A549 (cell line): ENCODE measurements around the gene IGFBP3.

Source experiments
- BCL3 ChIP-seq: fragments of >200 bp; sonication (Bioruptor Twin); formaldehyde crosslinking; IDR thresholded peaks from 3 replicates; pipeline ENCODE4 v1.6.1; 2016
- CBX2 ChIP-seq: fragments of 200-600 bp; sonication (generic); IDR thresholded peaks from 2 replicates; pipeline ENCODE4 v1.6.1; 2016; ENCODE audit warnings: low read depth, mild to moderate bottlenecking, borderline replicate concordance
- JUN ChIP-seq, 2 experiments: fragments of >200 bp; sonication (Bioruptor Twin); formaldehyde crosslinking; IDR thresholded peaks; 2 replicates in 1 of 2; 3 replicates in 1 of 2; pipeline ENCODE4 v1.6.1; 2016 to 2017
- MAFK ChIP-seq: fragments of 450-650 bp; IDR thresholded peaks from 2 replicates; pipeline ENCODE4 v1.6.1; 2014; ENCODE audit not compliant: partially characterized antibody
- MYC ChIP-seq: IDR thresholded peaks from 2 replicates; pipeline ENCODE4 v1.6.1; 2012; ENCODE audit warnings: mild to moderate bottlenecking, inconsistent platforms, low read length, improper control_type of control experiment, borderline replicate concordance
- PHF8 ChIP-seq: fragments of 200-600 bp; sonication (generic); IDR thresholded peaks from 2 replicates; pipeline ENCODE4 v1.6.1; 2016; ENCODE audit warnings: low read depth, mild to moderate bottlenecking, antibody characterized with exemption, moderate library complexity, borderline replicate concordance
- POLR2A ChIP-seq: IDR thresholded peaks from 2 replicates; pipeline ENCODE4 v1.6.1; 2012; ENCODE audit warnings: mild to moderate bottlenecking, low read length
- RAD21 ChIP-seq, 2 experiments: fragments of >200 bp in 1 of 2; sonication (Bioruptor Twin) in 1 of 2; formaldehyde crosslinking in 1 of 2; IDR thresholded peaks in 1 of 2; conservative IDR thresholded peaks in 1 of 2; 2 replicates in 1 of 2; 3 replicates in 1 of 2; pipeline ENCODE4 v1.6.1; 2012 to 2018; ENCODE audit warnings: inconsistent platforms in 1 of 2
- ZFP36 ChIP-seq: fragments of 450-650 bp; IDR thresholded peaks from 2 replicates; pipeline ENCODE4 v1.6.1; 2014; ENCODE audit warnings: borderline replicate concordance; ENCODE audit not compliant: partially characterized antibody
- TF ChIP-seq, protein P1 (sequence below): fragments of >200 bp; sonication (Bioruptor Twin); formaldehyde crosslinking; IDR thresholded peaks from 3 replicates; pipeline ENCODE4 v1.5.1; 2016
- TF ChIP-seq, protein P2 (sequence below): fragments of 200-600 bp; sonication (generic); IDR thresholded peaks from 2 replicates; pipeline ENCODE4 v1.6.1; 2016; ENCODE audit warnings: antibody characterized with exemption, mild to moderate bottlenecking, moderate library complexity
- TF ChIP-seq, protein P3 (sequence below): fragments of 250-450 bp; sonication (Bioruptor Pico); IDR thresholded peaks from 2 replicates; pipeline ENCODE4 v1.5.0; 2021; ENCODE audit warnings: mild to moderate bottlenecking, moderate library complexity, borderline replicate concordance

DNA sequence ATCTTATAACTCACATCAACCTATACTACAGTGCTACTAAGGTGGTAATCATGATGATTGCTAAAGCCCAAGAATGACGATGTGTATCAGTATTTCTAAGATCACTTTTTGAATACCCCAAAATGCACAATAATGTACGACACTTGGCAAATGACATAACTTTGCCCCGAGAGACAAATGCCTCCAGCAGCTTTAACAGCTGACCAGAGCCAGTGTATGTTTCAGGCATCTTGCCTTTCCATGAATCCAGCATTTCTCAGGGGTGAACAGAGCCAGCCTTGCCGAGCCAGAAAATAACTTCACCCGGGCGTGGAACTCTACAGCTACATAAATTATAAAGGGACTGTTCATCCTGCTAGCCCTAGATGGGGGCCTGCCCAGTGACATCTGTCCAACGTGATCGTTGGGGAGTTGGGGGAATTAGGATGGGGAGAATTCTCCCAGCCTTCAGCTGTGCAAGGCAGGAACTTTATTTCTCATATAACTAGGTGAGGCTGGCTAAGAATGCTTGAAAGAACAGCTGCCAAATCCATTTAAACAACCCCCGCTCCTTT is 1.8 kb downstream of the IGFBP3 start:
- TF ChIP-seq, protein P1, sequence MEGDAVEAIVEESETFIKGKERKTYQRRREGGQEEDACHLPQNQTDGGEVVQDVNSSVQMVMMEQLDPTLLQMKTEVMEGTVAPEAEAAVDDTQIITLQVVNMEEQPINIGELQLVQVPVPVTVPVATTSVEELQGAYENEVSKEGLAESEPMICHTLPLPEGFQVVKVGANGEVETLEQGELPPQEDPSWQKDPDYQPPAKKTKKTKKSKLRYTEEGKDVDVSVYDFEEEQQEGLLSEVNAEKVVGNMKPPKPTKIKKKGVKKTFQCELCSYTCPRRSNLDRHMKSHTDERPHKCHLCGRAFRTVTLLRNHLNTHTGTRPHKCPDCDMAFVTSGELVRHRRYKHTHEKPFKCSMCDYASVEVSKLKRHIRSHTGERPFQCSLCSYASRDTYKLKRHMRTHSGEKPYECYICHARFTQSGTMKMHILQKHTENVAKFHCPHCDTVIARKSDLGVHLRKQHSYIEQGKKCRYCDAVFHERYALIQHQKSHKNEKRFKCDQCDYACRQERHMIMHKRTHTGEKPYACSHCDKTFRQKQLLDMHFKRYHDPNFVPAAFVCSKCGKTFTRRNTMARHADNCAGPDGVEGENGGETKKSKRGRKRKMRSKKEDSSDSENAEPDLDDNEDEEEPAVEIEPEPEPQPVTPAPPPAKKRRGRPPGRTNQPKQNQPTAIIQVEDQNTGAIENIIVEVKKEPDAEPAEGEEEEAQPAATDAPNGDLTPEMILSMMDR, result no peak
- TF ChIP-seq CBX2, result no peak
- no peak for TF ChIP-seq MYC
- no peak for TF ChIP-seq BCL3
- TF ChIP-seq POLR2A, result no peak
- TF ChIP-seq, protein P2, sequence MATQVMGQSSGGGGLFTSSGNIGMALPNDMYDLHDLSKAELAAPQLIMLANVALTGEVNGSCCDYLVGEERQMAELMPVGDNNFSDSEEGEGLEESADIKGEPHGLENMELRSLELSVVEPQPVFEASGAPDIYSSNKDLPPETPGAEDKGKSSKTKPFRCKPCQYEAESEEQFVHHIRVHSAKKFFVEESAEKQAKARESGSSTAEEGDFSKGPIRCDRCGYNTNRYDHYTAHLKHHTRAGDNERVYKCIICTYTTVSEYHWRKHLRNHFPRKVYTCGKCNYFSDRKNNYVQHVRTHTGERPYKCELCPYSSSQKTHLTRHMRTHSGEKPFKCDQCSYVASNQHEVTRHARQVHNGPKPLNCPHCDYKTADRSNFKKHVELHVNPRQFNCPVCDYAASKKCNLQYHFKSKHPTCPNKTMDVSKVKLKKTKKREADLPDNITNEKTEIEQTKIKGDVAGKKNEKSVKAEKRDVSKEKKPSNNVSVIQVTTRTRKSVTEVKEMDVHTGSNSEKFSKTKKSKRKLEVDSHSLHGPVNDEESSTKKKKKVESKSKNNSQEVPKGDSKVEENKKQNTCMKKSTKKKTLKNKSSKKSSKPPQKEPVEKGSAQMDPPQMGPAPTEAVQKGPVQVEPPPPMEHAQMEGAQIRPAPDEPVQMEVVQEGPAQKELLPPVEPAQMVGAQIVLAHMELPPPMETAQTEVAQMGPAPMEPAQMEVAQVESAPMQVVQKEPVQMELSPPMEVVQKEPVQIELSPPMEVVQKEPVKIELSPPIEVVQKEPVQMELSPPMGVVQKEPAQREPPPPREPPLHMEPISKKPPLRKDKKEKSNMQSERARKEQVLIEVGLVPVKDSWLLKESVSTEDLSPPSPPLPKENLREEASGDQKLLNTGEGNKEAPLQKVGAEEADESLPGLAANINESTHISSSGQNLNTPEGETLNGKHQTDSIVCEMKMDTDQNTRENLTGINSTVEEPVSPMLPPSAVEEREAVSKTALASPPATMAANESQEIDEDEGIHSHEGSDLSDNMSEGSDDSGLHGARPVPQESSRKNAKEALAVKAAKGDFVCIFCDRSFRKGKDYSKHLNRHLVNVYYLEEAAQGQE, result no peak
- TF ChIP-seq MAFK, result no peak
- no peak for TF ChIP-seq PHF8
- TF ChIP-seq RAD21 (conservative IDR thresholded peaks at IDR 0.05 in 1 of 2, IDR thresholded peaks at IDR 0.05 in 1 of 2), result no peak
- TF ChIP-seq, protein P3, sequence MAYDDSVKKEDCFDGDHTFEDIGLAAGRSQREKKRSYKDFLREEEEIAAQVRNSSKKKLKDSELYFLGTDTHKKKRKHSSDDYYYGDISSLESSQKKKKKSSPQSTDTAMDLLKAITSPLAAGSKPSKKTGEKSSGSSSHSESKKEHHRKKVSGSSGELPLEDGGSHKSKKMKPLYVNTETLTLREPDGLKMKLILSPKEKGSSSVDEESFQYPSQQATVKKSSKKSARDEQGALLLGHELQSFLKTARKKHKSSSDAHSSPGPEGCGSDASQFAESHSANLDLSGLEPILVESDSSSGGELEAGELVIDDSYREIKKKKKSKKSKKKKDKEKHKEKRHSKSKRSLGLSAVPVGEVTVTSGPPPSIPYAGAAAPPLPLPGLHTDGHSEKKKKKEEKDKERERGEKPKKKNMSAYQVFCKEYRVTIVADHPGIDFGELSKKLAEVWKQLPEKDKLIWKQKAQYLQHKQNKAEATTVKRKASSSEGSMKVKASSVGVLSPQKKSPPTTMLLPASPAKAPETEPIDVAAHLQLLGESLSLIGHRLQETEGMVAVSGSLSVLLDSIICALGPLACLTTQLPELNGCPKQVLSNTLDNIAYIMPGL (CRISPR knock-in tag), result no peak
- no peak for TF ChIP-seq JUN (IDR thresholded peaks at IDR 0.05)
- no peak for TF ChIP-seq ZFP36
